Glutamatergic neuron (in vitro differentiated cells): ENCODE measurements around the gene PANK3. TPM values are rescaled to one million over a fixed set of nuclear protein-coding genes. Genes with fewer than 3 reads are reported as not detected.

Experiments used
- DNase-seq: peaks from one replicate; pipeline ENCODE4 v3.0.0; 2022
- H3K27ac Mint-ChIP-seq: one replicate; pipeline ENCODE4 v1.8.0; 2020; ENCODE audit warnings: mild to moderate bottlenecking, mixed read lengths, inconsistent platforms; ENCODE audit not compliant: unreplicated experiment
- H3K27me3 Mint-ChIP-seq: one replicate; pipeline ENCODE4 v1.8.0; 2020; ENCODE audit warnings: mild to moderate bottlenecking, moderate library complexity, mixed read lengths, inconsistent platforms; ENCODE audit not compliant: unreplicated experiment
- H3K36me3 Mint-ChIP-seq: one replicate; pipeline ENCODE4 v1.8.0; 2020; ENCODE audit warnings: mild to moderate bottlenecking, mixed read lengths, inconsistent platforms; ENCODE audit not compliant: unreplicated experiment
- H3K4me1 Mint-ChIP-seq: one replicate; pipeline ENCODE4 v1.8.0; 2020; ENCODE audit warnings: mild to moderate bottlenecking, low read depth, mixed read lengths, inconsistent platforms; ENCODE audit not compliant: unreplicated experiment
- H3K4me3 Mint-ChIP-seq: one replicate; pipeline ENCODE4 v1.8.0; 2020; ENCODE audit warnings: mild to moderate bottlenecking, mixed read lengths, inconsistent platforms; ENCODE audit not compliant: unreplicated experiment
- H3K9me3 Mint-ChIP-seq: one replicate; pipeline ENCODE4 v1.8.0; 2020; ENCODE audit warnings: mild to moderate bottlenecking, moderate library complexity, mixed read lengths, inconsistent platforms; ENCODE audit not compliant: unreplicated experiment
- total RNA-seq: library from RNA; stranded (reverse); fragmentation: NEBNext Ultra II Directional; extraction: Animal tissue kit (Norgen Biotek cat#: 25700); gene quantifications from one replicate; pipeline ENCODE4 v1.2.1, GENCODE V29; 2021; ENCODE audit not compliant: unreplicated experiment
- TF ChIP-seq, protein P1 (sequence below): fragments of 200-600 bp; sonication (generic); IDR thresholded peaks from one replicate; pipeline ENCODE4 v1.5.0; 2021; ENCODE audit not compliant: partially characterized antibody, unreplicated experiment

PANK3 gene
- total RNA-seq, 1 donor from 2014 or later, result 153 TPM

DNA sequence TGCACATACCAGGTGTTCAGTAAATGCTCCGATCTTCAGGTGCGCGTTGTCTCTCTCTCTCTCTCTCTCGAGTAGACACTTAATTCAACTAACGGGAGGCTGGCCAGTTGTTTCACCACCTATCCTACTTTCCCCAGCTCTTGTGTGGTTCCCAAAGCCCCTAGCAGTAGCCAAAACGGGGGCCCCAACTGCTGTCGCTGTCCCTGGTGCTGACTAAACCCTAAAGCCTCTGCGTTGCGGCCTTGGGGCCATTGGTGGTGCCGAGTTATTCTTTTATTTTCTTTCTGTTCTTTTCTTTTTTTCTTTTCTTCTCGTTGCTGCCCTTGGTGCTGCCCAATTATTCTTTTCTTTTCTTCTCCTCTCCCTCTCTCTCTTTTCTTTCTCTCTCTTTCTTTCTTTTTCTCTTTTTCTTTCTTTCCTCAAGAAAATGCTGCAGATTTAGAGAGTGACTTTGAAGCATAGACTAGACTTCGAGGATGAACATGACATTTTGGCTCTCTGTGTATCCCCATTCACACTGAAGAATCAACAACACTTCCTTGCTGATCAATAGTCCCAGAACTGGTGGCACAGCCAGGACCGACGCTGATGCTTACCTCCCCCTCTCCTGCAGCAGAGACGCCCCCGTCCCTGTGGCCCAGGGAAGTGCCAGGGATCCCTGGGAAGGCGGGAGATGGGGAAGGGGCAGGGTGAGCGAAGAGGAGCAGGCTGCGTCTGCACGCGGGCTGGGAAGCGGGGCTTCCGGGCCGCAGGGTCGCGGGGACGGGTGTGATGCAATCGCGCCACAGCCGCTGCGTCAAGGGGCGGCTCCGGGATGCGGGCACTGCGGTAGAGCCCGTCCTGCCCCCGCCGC, 50.4 kb downstream of the PANK3 start, which contains the start of gene FBLL1:
Gene FBLL1, plus strand, starts transcription at position 785 of the 853 bp plus-strand sequence. CDS start 200 bp downstream, outside the sequence.
- H3K27me3 Mint-ChIP-seq, result peaks cover 9% of the 10 kb centered on the region
- peaks cover 29% of the 10 kb centered on the region for H3K4me1 Mint-ChIP-seq
- peak; percentile 85 for DNase-seq
- no peaks in the 10 kb centered on the region for H3K36me3 Mint-ChIP-seq
- H3K9me3 Mint-ChIP-seq, result peaks cover 16% of the 10 kb centered on the region
- peak within 1 kb of the TSS; percentile 90 for H3K27ac Mint-ChIP-seq
- H3K4me3 Mint-ChIP-seq, result peak within 1 kb of the TSS; percentile 88
- TF ChIP-seq, protein P1, sequence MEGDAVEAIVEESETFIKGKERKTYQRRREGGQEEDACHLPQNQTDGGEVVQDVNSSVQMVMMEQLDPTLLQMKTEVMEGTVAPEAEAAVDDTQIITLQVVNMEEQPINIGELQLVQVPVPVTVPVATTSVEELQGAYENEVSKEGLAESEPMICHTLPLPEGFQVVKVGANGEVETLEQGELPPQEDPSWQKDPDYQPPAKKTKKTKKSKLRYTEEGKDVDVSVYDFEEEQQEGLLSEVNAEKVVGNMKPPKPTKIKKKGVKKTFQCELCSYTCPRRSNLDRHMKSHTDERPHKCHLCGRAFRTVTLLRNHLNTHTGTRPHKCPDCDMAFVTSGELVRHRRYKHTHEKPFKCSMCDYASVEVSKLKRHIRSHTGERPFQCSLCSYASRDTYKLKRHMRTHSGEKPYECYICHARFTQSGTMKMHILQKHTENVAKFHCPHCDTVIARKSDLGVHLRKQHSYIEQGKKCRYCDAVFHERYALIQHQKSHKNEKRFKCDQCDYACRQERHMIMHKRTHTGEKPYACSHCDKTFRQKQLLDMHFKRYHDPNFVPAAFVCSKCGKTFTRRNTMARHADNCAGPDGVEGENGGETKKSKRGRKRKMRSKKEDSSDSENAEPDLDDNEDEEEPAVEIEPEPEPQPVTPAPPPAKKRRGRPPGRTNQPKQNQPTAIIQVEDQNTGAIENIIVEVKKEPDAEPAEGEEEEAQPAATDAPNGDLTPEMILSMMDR, result no peak

DNA sequence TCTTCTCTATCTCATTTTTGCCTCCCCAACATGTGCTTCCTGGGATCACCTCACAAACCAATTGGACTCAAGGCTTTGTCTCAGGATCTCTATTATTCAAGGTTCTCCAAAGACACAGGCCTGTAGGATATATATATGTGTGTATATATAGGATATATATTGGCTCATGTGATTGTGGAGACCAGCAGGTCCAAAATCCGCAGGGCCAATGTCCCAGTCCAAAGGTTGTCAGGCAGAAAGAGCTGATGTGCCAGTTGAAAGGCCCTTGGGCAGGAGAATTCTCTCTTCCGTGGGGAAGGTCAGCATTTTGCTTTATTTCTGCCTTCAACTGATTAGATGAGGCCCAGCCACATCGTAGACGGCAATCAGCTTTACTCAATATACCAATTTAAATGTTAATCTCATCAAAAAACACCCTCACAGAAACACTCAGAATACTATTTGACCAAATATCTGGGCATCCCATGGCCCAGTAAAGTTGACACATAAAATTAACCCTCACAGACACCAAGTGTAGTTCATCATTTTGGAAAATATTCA, 51.3 kb downstream of the PANK3 start:
- Mint-ChIP-seq H3K36me3 (no peaks in the 10 kb centered on the region), H3K4me3 (no peak overlapping the region), H3K9me3 (peaks cover 15% of the 10 kb centered on the region), H3K27me3 (peaks cover 8% of the 10 kb centered on the region), H3K4me1 (peaks cover 21% of the 10 kb centered on the region), H3K27ac (peak overlapping the region; percentile 33)
- TF ChIP-seq, protein P1, result no peak
- DNase-seq, result no peak

DNA sequence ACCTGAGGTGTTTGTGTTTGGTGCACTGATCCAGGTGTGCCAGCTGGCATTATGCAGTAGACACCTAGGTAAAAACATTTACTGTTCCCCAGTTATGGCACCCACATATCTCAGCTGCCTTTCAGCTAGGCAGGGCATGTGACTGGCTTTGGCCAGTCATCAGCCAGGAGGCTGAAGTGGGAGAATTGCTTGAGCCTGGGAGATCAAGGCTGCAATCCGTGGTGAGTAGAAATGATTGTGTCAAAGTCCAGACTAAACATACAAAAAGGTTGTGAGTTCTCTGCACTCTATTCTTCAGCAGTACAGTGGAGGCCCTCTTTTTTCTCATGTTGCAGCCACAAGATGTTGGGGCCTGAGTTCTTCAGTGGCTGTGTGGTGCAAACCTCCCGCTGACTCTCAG, 53.3 kb downstream of the PANK3 start:
- no peaks in the 10 kb centered on the region for H3K36me3 Mint-ChIP-seq
- TF ChIP-seq, protein P1, result no peak
- H3K27me3 Mint-ChIP-seq, result peaks cover 5% of the 10 kb centered on the region
- H3K27ac Mint-ChIP-seq, result no peak overlapping the region
- H3K9me3 Mint-ChIP-seq, result peaks cover 15% of the 10 kb centered on the region
- no peak overlapping the region for H3K4me3 Mint-ChIP-seq
- DNase-seq, result no peak
- peaks cover 9% of the 10 kb centered on the region for H3K4me1 Mint-ChIP-seq

DNA sequence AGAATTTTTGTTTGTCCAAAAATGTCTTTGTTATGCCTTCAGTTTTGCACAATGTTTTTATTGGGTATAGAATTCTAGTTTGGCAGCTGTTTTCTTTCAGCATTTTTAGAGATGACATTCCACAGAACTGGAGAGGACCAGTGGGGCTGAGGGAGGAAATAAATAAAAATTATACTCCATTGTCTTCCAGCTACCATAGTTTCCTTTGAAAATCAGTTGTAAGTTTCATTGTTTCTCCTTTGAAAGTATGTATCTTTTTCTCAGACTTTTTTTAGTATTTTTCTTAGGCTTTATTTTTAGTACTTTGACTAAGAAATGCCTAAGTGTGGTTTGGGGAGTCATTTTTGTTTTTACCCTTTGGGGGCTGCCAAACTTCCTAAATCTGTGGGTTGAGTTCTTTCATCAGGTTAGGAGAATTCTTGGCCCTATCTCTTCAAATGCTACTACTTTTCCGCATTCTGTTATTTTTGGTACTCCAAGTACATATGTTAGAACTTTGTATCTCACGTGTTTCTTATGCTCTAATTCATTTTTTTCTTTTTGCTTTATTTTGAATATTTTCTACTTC, 65.2 kb downstream of the PANK3 start:
- Mint-ChIP-seq H3K4me1 (peaks cover 1% of the 10 kb centered on the region), H3K27me3 (no peaks in the 10 kb centered on the region), H3K27ac (no peak overlapping the region), H3K36me3 (peaks cover 19% of the 10 kb centered on the region), H3K9me3 (no peaks in the 10 kb centered on the region), H3K4me3 (no peak overlapping the region)
- DNase-seq, result no peak
- TF ChIP-seq, protein P1, result no peak
